Activated CD8-positive, alpha-beta T cell treated with anti-CD3 and anti-CD28 coated beads for 36 hours (primary cell): ENCODE results near the gene LHX1. TPM values are rescaled to one million over a fixed set of nuclear protein-coding genes. Genes with fewer than 3 reads are reported as not detected.

Source experiments
- ATAC-seq: fragments of 200-7000 bp; cut with Tn5 transposase; one replicate; pipeline ENCODE4 v1.10.0; 2021; ENCODE audit warnings: mild to moderate bottlenecking, moderate library complexity
- CTCF ChIA-PET: fragments of 350-600 bp; sonication (Branson Sonifier 250); formaldehyde crosslinking; loops from one replicate; lab custom pipeline; 2021; ENCODE audit warnings: antibody characterized with exemption; lab: Charles Lee
- POLR2A ChIA-PET: fragments of 350-600 bp; sonication (Branson Sonifier 250); formaldehyde crosslinking; loops from one replicate; lab custom pipeline; 2021; ENCODE audit warnings: antibody characterized with exemption; lab: Charles Lee
- DNase-seq: peaks from one replicate; pipeline ENCODE4 v3.0.0-alpha.2; 2020
- H3K27ac Mint-ChIP-seq: one replicate; pipeline ENCODE4 v1.8.0; 2021; ENCODE audit warnings: mild to moderate bottlenecking, mixed read lengths
- H3K27me3 Mint-ChIP-seq: one replicate; pipeline ENCODE4 v1.8.0; 2021; ENCODE audit warnings: mixed read lengths
- H3K36me3 Mint-ChIP-seq: one replicate; pipeline ENCODE4 v1.8.0; 2021; ENCODE audit warnings: low read depth, mixed read lengths
- H3K4me1 Mint-ChIP-seq: one replicate; pipeline ENCODE4 v1.8.0; 2021; ENCODE audit warnings: low read depth, mixed read lengths
- H3K4me3 Mint-ChIP-seq: one replicate; pipeline ENCODE4 v1.8.0; 2021; ENCODE audit warnings: mild to moderate bottlenecking, moderate library complexity, mixed read lengths
- H3K9me3 Mint-ChIP-seq: one replicate; pipeline ENCODE4 v1.8.0; 2021; ENCODE audit warnings: mixed read lengths
- CTCF ChIP-seq: fragments of 200-600 bp; IDR thresholded peaks from one replicate; pipeline ENCODE4 v1.8.0; 2022; ENCODE audit warnings: antibody characterized with exemption, mild to moderate bottlenecking
- intact Hi-C: fragments of 100-400 bp; cut with micrococcal nuclease; formaldehyde crosslinking; loops from one replicate; pipeline ENCODE4 v1.10.0; 2022
- total RNA-seq, 2 experiments: library from RNA; stranded (reverse); gene quantifications; one replicate each; pipeline ENCODE4 v1.2.3, GENCODE V29; 2021

LHX1 gene
- total RNA-seq, 2 experiments from 2014 or later = not detected

DNA sequence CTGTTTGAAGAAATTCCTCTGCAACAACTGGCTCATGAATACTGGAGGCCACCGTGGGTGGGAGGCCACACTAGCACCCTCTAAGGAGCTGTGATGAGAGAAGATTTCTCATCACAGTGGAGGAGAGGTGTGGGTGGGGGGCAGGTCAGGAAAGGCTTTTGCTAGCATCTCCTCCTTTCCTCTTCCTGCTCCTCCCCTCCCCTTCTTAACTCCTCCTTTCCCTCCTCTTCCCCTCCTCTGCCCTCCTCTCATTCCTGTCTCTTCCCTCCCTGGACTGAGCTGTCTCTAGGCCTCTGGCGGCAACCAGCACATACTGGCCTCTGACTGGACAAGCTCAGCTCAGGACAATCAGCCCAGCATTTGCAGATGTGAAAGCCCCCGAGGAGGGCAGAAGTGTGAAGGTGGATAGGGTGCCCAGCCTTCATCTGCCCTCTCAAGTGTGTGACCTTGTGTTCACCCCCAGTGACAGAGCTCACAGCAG, 19.0 kb upstream of the LHX1 start:
- H3K27me3 Mint-ChIP-seq = peaks cover 25% of the 10 kb centered on the region
- ATAC-seq (no peak), DNase-seq (peak; percentile 11)
- H3K9me3 Mint-ChIP-seq = no peaks in the 10 kb centered on the region
- H3K4me1 Mint-ChIP-seq = peaks cover 21% of the 10 kb centered on the region
- no peak for TF ChIP-seq CTCF
- POLR2A ChIA-PET = no interaction called here
- CTCF ChIA-PET = no interaction called here
- no peak overlapping the region for H3K27ac Mint-ChIP-seq
- no peaks in the 10 kb centered on the region for H3K36me3 Mint-ChIP-seq
- no peak overlapping the region for H3K4me3 Mint-ChIP-seq
- intact Hi-C loops = no loop called here

DNA sequence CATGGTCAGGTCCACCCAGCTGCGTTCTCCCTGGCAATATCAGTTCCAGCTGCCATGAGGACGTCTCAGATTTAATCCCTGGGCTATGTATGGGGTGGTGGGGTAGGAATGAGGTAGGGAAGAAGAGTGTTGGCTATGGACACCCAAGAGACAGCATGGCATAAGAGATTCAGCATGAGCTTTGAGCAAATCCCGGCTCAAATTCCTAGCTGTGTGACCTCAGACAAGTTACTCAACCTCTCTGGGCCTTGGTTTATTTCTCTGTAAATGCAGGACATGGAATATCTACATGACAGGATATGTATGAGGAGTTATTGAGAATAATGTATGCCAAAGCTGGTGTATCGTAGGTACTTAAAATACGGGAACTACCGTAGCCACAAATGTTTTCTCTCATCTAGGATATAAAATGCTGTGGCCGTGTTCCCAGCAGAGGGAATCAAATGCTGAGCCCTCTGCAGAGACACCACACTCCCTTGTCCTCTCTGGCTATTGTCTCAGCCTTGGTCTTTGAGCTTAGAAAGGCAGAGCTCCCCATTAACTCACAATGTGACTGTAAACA, 17.8 kb upstream of the LHX1 start:
- intact Hi-C loops = no loop called here
- Mint-ChIP-seq H3K27ac (no peak overlapping the region), H3K27me3 (peaks cover 26% of the 10 kb centered on the region), H3K4me1 (peaks cover 21% of the 10 kb centered on the region), H3K4me3 (no peak overlapping the region), H3K9me3 (no peaks in the 10 kb centered on the region), H3K36me3 (no peaks in the 10 kb centered on the region)
- no peak for TF ChIP-seq CTCF
- ChIA-PET CTCF (no interaction called here), POLR2A (no interaction called here)
- ATAC-seq (no peak), DNase-seq (no peak)

DNA sequence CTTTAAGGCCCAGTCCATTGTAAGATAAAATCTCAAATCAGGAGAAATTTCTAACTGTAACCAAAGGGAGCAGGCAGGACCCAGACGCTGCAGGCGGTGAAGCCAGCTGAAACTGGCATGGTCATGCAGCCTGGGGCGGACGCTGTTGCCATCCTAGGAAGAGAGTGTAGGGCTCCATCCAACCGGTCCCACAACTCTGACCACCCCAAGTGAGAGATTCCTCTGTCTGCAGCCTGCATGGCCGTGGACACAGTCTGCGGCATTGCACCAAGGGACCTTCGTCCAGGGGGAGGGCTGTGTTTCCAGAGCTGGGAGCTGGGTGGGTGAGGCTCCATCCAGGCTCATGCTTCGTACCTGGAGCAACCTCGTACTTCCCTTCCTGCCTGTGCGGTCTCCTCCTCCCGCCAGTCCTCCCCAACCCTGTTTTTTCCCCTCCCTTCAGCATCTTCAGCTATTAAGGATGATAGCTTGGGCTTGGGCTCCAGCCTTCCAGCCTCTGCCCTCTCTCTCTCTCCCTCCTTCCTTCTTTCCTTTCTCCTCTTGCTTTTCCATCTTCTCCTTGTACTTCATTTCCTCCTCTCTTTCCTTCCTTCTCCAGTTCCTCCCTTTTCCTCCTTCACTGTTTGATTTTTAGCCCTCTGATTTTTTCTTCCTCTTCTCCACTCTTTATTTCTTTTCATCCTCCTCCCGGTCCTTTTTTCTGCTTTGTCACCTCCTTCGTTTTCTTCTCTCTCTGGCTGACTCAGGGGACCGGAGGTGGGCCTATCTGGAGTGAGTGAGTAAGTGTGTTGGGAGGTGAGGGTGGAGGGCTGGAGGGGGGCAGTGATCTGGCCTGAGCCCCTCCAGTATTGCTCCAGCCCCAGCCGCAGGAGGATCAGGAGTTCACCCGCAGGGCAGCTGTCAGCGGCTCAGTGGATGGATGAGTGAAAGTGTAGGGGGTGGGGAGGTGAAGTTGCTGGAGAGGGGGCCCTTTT, 17.0 kb upstream of the LHX1 start:
- Mint-ChIP-seq H3K36me3 (no peaks in the 10 kb centered on the region), H3K27ac (peak overlapping the region; percentile 80), H3K4me1 (peaks cover 21% of the 10 kb centered on the region), H3K27me3 (peaks cover 23% of the 10 kb centered on the region), H3K4me3 (peak overlapping the region; percentile 4), H3K9me3 (no peaks in the 10 kb centered on the region)
- ChIA-PET POLR2A (no interaction called here), CTCF (interaction anchor here (1.1 kb wide), 1 partner anchor 43 kb away, joined by 3 read pairs; no protein-coding TSS in a partner anchor)
- DNase-seq (peak; percentile 48), ATAC-seq (peak; percentile 57)
- TF ChIP-seq CTCF = no peak
- intact Hi-C loops = no loop called here

DNA sequence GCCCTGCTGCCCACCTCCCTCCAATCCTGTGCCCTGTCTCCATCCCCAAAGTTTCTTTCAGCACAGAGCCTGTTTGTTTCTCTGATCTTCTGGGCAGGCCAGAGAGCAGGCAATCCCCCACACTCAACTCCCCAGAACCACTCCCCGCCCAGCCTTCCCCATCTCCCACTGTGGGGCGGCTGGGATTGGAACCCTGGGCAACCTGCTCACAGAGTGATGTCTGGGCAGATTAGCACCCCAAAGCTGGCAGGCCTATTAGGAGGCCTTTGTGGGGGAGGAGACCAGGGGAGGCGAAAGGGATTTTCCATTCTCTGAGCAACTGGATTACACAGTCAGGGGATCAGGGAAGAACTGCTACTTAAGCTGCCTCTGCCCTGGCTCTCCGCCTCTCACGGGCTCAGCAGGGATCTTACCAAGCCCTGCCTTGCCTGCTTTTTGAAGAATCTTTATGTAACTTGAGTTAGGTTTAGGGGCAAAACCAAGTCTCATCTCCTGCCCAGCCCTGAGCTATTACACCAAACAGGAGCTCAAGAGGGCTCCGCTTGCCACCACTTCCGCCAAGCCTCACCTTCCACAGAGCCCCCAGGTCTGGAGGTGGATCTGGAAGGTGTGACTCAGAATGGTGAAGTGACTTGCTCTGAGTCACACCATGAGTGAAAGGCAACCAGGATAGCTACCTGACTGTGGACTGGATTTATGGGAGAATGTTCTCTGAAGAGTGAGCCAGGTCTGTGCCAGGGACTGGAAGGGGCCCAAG, 16.0 kb upstream of the LHX1 start:
- no peak for TF ChIP-seq CTCF
- peak; percentile 91 for ATAC-seq
- H3K27me3 Mint-ChIP-seq = peaks cover 25% of the 10 kb centered on the region
- POLR2A ChIA-PET = interaction anchor here (0.7 to 1.3 kb wide), 3 partner anchors 13 to 72 kb away, joined by 3 to 4 read pairs (median 3); no protein-coding TSS in a partner anchor
- peak; percentile 86 for DNase-seq
- H3K4me1 Mint-ChIP-seq = peaks cover 21% of the 10 kb centered on the region
- no peaks in the 10 kb centered on the region for H3K36me3 Mint-ChIP-seq
- intact Hi-C loops = no loop called here
- CTCF ChIA-PET = interaction anchor here (1.1 kb wide), 1 partner anchor 44 kb away, joined by 3 read pairs; no protein-coding TSS in a partner anchor
- H3K4me3 Mint-ChIP-seq = no peak overlapping the region
- H3K9me3 Mint-ChIP-seq = no peaks in the 10 kb centered on the region
- H3K27ac Mint-ChIP-seq = peak overlapping the region; percentile 80
